MCF 10A (cell line): ENCODE results near the gene SCART1. TPM values are rescaled to one million over a fixed set of nuclear protein-coding genes. Genes with fewer than 3 reads are reported as not detected.

Experiments used
- BruUV-seq: library from RNA; stranded (reverse); fragments of 400-500 nt; replicated peaks from 2 replicates; lab custom pipeline; 2021; lab: Mats Ljungman, UMichigan
- CTCF ChIA-PET: fragments of 300-600 bp; sonication (Branson Sonifier 250); formaldehyde crosslinking; extraction: SDS; loops from one replicate; lab custom pipeline; 2021; ENCODE audit warnings: antibody characterized with exemption, inconsistent platforms; lab: Yijun Ruan, JAX
- POLR2A ChIA-PET: fragments of 300-600, 350-650 bp; sonication (Branson Sonifier 250); formaldehyde crosslinking; extraction: SDS; loops from one replicate; lab custom pipeline; 2020; ENCODE audit warnings: antibody characterized with exemption, inconsistent platforms; lab: Yijun Ruan, JAX
- DNase-seq: peaks from one replicate; pipeline ENCODE4 v3.0.0-alpha.2; 2018; ENCODE audit not compliant: unreplicated experiment
- H3K27ac Mint-ChIP-seq: one replicate; pipeline ENCODE4 v1.8.0; 2022; ENCODE audit warnings: mild to moderate bottlenecking, low read depth, mixed read lengths; ENCODE audit not compliant: unreplicated experiment
- H3K27me3 Mint-ChIP-seq: one replicate; pipeline ENCODE4 v1.8.0; 2022; ENCODE audit warnings: mixed read lengths; ENCODE audit not compliant: insufficient read depth, unreplicated experiment
- H3K36me3 Mint-ChIP-seq: one replicate; pipeline ENCODE4 v1.8.0; 2022; ENCODE audit warnings: mild to moderate bottlenecking, moderate library complexity, mixed read lengths; ENCODE audit not compliant: insufficient read depth, unreplicated experiment
- H3K4me1 Mint-ChIP-seq: one replicate; pipeline ENCODE4 v1.8.0; 2022; ENCODE audit warnings: mixed read lengths; ENCODE audit not compliant: insufficient read depth, unreplicated experiment
- H3K4me3 Mint-ChIP-seq: one replicate; pipeline ENCODE4 v1.8.0; 2022; ENCODE audit warnings: mild to moderate bottlenecking, moderate library complexity, mixed read lengths; ENCODE audit not compliant: unreplicated experiment
- H3K9me3 Mint-ChIP-seq: one replicate; pipeline ENCODE4 v1.8.0; 2022; ENCODE audit warnings: mixed read lengths; ENCODE audit not compliant: unreplicated experiment
- intact Hi-C: fragments of 100-400 bp; cut with micrococcal nuclease; formaldehyde crosslinking; loops from 2 replicates; pipeline ENCODE4 v1.14.1; 2022
- total RNA-seq: library from RNA; stranded (reverse); gene quantifications from 2 replicates; pipeline ENCODE4 v1.2.3, GENCODE V29; 2022
- TF ChIP-seq, protein P1 (sequence below): fragments of 200-600 bp; IDR thresholded peaks from one replicate; pipeline ENCODE4 v1.8.0; 2022; ENCODE audit warnings: antibody characterized with exemption, mild to moderate bottlenecking; ENCODE audit not compliant: unreplicated experiment

Gene SCART1
- total RNA-seq, 1 experiment from 2014 or later: 0.93 TPM

DNA sequence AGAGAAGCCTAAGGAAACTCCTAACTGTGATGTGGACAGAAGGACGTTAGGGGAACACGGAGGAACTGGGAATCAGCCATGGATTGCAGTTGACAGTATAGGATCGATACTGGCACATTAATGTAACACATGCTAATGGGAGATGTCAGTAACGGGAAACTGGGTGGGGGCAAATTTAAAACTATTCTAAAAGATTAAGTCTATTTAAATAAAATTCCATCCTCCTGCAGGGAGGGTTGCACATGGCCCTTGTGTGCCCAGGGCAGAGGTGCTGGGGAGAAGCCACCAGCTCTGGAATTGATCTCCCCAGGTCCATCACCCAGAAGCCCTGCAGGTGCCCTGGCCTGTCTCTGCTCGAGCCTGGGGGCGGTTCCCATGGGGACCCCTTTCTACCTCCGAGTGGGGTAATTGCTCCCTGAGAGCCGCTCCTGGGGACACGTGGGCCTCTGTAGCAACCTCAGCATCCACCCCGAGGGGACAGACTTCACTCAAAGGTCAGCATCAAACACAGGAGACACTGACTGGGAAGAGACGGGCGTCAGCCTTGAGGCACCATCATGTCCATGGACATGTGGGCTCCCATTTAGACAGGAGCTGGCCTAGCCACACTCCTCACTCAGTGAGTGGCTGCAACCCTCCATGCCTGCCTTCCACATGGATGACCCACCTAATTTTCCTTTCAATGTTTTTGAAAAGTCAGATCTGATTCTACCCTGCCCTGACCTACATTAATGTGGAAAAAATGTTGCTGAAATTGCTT is 21.1 kb downstream of the SCART1 start:
- no peaks in the 10 kb centered on the region for H3K27me3 Mint-ChIP-seq
- no peak overlapping the region for H3K27ac Mint-ChIP-seq
- TF ChIP-seq, protein P1, sequence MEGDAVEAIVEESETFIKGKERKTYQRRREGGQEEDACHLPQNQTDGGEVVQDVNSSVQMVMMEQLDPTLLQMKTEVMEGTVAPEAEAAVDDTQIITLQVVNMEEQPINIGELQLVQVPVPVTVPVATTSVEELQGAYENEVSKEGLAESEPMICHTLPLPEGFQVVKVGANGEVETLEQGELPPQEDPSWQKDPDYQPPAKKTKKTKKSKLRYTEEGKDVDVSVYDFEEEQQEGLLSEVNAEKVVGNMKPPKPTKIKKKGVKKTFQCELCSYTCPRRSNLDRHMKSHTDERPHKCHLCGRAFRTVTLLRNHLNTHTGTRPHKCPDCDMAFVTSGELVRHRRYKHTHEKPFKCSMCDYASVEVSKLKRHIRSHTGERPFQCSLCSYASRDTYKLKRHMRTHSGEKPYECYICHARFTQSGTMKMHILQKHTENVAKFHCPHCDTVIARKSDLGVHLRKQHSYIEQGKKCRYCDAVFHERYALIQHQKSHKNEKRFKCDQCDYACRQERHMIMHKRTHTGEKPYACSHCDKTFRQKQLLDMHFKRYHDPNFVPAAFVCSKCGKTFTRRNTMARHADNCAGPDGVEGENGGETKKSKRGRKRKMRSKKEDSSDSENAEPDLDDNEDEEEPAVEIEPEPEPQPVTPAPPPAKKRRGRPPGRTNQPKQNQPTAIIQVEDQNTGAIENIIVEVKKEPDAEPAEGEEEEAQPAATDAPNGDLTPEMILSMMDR: no peak
- intact Hi-C loops: no loop called here
- no TSS peak for BruUV-seq
- no peaks in the 10 kb centered on the region for H3K36me3 Mint-ChIP-seq
- no peaks in the 10 kb centered on the region for H3K4me1 Mint-ChIP-seq
- POLR2A ChIA-PET: no interaction called here
- no peak overlapping the region for H3K4me3 Mint-ChIP-seq
- peaks cover 6% of the 10 kb centered on the region for H3K9me3 Mint-ChIP-seq
- CTCF ChIA-PET: interaction anchor here (0.7 kb wide), 1 partner anchor 61 kb away, joined by 3 read pairs; no protein-coding TSS in a partner anchor
- DNase-seq: no peak

DNA sequence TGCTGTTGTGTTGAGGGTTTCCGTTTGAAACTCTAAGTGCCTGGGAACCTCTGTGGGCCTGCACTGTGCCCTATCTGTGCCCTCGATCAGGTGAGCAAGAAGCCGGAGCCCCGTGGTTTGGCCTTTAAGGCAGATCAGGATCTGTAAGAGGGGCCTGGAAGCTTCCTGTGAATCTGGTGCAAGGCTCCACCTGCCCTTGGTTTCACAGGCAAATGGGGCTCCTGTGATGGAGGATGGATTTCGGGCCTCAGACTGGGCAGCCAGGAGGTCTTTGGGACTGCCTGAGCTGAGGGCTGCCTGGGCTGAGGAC is 21.6 kb downstream of the SCART1 start:
- Mint-ChIP-seq H3K4me1 (no peaks in the 10 kb centered on the region), H3K36me3 (no peaks in the 10 kb centered on the region), H3K27me3 (no peaks in the 10 kb centered on the region), H3K27ac (no peak overlapping the region), H3K4me3 (no peak overlapping the region), H3K9me3 (peaks cover 6% of the 10 kb centered on the region)
- no TSS peak for BruUV-seq
- ChIA-PET POLR2A (no interaction called here), CTCF (interaction anchor here (0.6 to 0.7 kb wide), 2 partner anchors 13 to 61 kb away, joined by 3 read pairs; no protein-coding TSS in a partner anchor)
- no peak for DNase-seq
- intact Hi-C loops: no loop called here
- TF ChIP-seq, protein P1: no peak

DNA sequence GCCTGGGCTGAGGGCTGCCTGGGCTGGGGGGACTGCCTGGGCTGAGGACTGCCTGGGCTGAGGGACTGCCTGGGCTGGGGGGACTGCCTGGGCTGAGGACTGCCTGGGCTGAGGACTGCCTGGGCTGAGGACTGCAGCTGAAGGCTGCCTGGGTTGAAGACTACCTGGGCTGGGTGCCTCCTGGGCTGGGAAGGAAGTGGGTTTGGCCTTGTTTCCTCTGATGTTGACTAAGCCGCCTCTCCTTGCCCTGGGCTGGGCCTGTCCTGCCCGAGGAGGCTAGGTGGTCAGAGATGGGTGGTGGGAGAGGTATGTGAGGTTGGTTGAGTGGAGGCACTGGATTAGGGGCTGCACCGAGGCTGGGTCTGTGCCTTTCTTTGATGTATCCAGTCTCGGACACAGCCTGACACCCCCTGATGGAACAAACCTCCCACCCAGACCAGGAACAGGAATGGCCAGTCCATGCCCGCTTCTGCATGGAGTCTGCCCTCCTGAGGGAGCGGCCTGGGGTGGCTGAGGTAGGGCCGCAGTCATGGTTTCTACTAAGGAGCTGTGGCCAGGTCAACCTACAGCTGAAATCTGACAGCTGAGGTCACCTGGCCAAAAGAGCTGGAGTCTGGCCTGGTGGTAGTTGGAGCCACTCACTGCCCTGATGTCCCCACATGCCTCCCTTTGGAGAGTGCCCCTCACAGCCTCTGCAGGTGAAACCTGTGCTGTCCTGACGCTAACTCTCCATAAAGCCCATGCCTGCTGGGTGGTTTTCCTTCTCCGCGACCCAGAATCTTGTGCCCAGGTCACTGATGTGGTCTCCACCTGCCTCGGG is 22.3 kb downstream of the SCART1 start:
- Mint-ChIP-seq H3K9me3 (peaks cover 6% of the 10 kb centered on the region), H3K27ac (no peak overlapping the region), H3K4me3 (no peak overlapping the region), H3K36me3 (no peaks in the 10 kb centered on the region), H3K4me1 (no peaks in the 10 kb centered on the region), H3K27me3 (peaks cover under 1% of the 10 kb centered on the region)
- DNase-seq: no peak
- TF ChIP-seq, protein P1: no peak
- ChIA-PET CTCF (interaction anchor here (0.6 kb wide), 1 partner anchor 12 kb away, joined by 3 read pairs; no protein-coding TSS in a partner anchor), POLR2A (no interaction called here)
- intact Hi-C loops: no loop called here
- no TSS peak for BruUV-seq

DNA sequence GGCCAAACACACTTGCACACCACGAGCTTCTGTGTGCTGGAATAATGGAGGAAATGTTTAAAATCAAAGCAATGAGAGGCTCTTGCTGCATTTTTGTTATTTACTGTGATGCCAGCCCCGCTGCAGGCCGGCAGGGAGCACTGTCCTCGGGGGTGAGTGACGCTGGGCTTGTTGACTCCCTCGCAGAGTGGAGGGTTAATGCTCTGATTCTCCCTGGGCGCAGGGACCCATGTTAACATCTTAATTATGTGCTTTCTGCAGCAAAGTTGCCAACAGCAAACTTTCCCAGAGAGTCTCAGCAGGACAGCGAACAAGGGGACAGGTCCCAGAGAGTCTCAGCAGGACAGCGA is 22.9 kb downstream of the SCART1 start:
- TF ChIP-seq, protein P1: no peak
- ChIA-PET POLR2A (no interaction called here), CTCF (no interaction called here)
- DNase-seq: no peak
- peaks cover 6% of the 10 kb centered on the region for H3K27me3 Mint-ChIP-seq
- H3K36me3 Mint-ChIP-seq: no peaks in the 10 kb centered on the region
- no TSS peak for BruUV-seq
- no peaks in the 10 kb centered on the region for H3K4me1 Mint-ChIP-seq
- no peak overlapping the region for H3K27ac Mint-ChIP-seq
- H3K9me3 Mint-ChIP-seq: peaks cover 6% of the 10 kb centered on the region
- intact Hi-C loops: no loop called here
- H3K4me3 Mint-ChIP-seq: no peak overlapping the region
